Retina (tissue), 1 donor: ENCODE measurements around the gene PRKCSH.
A peak's percentile ranks its signal among the peaks of the same experiment; 100 is the strongest.

Experiments
- DNase-seq: peaks from one replicate; pipeline ENCODE4 v3.0.0-alpha.2; 2016

PRKCSH gene

GRCh38 chr19:11479090-11479897, 43.9 kb downstream of the PRKCSH start:
- DNase-seq, result peak; percentile 77

GRCh38 chr19:11479898-11480714, 44.7 kb downstream of the PRKCSH start:
- peak; percentile 67 for DNase-seq

GRCh38 chr19:11480715-11481533, 45.5 kb downstream of the PRKCSH start, which contains the start of gene ELAVL3:
Gene ELAVL3, minus strand, starts transcription at chr19:11481046. Its CDS starts 438 bp downstream, at chr19:11480608.
- peak; percentile 84 for DNase-seq

GRCh38 chr19:11481534-11482383, 46.3 kb downstream of the PRKCSH start:
- peak; percentile 92 for DNase-seq

GRCh38 chr19:11482384-11483050, 47.1 kb downstream of the PRKCSH start:
- peak; percentile 92 for DNase-seq

GRCh38 chr19:11483366-11484111, 48.1 kb downstream of the PRKCSH start:
- DNase-seq, result no peak

GRCh38 chr19:11485245-11485837, 49.9 kb downstream of the PRKCSH start:
- no peak for DNase-seq

- no peak for DNase-seq
Measured at GRCh38 chr19:11486661-11487503, 51.4 kb downstream of the PRKCSH start.

GRCh38 chr19:11489378-11489777, 53.9 kb downstream of the PRKCSH start:
- no peak for DNase-seq

- DNase-seq, result no peak
Measured at GRCh38 chr19:11494634-11495285, 59.3 kb downstream of the PRKCSH start.

- no peak for DNase-seq
Measured at GRCh38 chr19:11495481-11495880, 60.0 kb downstream of the PRKCSH start.

- no peak for DNase-seq
Measured at GRCh38 chr19:11495885-11496284, 60.5 kb downstream of the PRKCSH start.

- DNase-seq, result peak; percentile 43
Measured at GRCh38 chr19:11496391-11497163, 61.1 kb downstream of the PRKCSH start.

- no peak for DNase-seq
Measured at GRCh38 chr19:11499220-11499726, 63.8 kb downstream of the PRKCSH start.

GRCh38 chr19:11499890-11500420, 64.5 kb downstream of the PRKCSH start:
- DNase-seq, result no peak
